Dedifferentiated amniotic fluid mesenchymal stem cell (primary cell): Measurements from ENCODE around the gene PRTG.
A peak's percentile ranks its signal among the peaks of the same experiment; 100 is the strongest.
"Not testable (repeated sequence)": the region's sequence is repeated elsewhere in the genome, so short reads cannot be mapped to it uniquely, and the experiment has no call there.

ENCODE experiments used
- DNase-seq: peaks from one replicate; pipeline ENCODE4 v3.0.0-alpha.2; 2016; ENCODE audit errors: extremely low spot score

The PRTG gene

DNA sequence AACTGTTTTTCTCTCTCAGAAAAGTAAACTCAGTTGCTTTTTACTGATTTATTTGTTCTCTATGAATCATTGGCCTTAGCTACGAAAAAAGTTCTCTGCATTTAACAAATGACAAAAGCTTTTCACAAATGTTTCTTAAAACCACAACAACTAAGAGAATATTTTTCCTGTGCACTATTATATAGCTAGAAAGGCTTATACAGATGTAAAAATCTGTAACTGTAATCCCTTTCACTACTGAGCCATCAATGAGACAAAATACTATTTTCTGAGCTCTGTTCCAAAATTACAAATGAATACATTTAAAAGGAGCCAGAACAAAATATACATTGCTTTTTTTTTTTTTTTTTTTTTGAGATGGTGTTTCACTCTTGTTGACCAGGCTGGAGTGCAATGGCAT lies 109.2 kb downstream of the PRTG start:
- no peak for DNase-seq

DNA sequence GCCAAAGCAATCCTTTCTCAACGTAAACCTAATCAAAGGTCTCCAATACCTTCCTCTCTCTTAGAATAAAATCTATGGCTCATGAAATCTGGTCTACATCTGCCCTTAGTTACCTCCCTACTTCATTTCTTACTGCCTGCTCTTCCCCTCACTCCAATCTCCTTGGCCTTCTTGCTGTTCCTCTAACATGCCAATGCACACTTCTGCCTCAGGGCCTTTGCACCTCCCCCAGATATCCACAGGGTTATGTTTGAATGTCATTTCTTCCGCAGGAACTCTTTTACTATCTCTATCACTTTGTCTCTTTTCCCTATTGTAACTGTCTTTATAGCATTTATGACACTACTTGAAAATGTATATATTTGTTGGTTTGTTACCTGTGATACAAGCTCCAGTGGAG lies 110.5 kb downstream of the PRTG start:
- DNase-seq = no peak

DNA sequence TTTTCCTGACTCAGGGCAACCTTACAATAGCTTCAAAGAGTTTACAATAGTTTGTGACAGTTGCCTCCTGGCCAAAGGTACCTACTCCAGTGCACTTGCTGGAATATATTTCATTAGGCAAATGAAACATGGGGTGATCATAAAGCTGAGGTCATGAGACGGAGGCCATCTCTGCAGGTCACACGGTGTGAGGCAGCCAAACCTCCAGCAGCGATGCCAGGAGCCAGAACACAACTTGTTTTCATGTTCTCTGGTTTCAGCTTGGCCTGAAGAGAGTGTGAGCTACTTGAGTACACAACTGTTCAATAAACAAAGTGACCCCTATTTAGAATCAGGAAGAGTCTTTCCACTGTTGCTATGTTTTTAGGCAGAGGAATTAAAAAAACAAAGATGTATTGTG lies 112.1 kb downstream of the PRTG start:
- DNase-seq = no peak

DNA sequence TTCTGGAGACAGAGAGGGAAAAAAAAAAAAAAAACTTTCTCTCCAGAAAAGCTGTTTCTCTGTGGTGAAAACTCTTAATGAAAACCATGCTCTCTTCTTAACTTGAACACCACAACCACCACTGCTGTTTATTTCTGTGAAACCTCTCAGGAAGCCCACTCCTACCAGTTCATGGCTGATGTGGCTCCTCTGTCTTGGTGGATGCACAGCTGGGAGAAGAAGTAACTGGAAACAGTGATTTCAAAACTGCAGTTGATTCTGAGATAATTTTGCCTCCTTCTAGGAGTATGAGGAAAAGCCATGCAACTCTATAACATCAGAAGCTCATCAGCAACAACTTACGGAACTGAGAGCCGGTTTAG lies 114.6 kb downstream of the PRTG start:
- no peak for DNase-seq

DNA sequence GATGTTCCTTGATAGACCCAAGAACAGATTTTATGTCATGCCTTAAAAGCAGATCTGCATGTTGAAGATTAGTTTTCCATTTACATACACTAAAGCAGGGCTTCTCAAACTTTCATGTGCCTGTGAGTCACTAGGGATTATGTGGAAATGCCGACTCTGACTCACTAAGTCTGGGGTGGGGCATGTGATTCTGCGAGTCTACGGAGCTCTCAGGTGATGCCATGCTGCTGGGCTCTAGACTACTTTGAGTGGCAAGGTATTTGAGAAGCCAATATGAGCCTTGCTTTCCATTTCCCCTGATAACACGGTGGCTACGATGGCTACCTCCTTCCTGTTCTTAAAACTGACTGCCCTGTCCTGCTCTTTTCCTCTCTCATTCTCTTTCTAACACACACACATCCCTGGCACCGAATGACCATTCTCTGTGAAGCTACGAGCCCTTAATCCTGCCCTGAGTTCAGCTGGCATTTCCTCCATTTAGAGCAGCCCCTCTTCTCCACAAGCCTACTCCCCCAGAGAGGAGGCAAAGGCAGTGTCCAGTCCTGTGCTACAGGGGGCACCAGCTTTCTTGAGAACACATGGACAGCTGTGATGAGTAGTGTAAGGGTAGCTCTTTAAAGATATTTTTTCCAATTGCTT lies 115.1 kb downstream of the PRTG start:
- DNase-seq = peak; percentile 84

DNA sequence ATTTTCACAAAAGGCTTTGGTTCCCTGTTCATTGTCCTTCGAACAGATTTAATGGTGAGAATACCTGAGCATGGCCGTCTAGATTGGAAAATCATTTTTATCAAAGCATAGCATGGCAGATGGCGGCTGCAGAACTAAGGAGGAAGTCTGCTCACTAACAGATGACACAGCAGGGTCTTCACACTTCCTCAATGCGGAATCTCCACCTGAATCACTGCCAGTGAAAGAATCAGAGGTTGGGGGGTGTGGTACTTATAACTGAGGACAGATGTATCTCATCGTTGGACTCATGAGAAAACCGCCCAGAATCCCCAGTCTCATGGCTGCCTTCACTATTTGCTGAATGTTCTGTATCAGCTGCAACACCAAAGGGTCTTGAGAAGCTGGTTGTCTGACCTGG lies 123.2 kb downstream of the PRTG start:
- DNase-seq = no peak

DNA sequence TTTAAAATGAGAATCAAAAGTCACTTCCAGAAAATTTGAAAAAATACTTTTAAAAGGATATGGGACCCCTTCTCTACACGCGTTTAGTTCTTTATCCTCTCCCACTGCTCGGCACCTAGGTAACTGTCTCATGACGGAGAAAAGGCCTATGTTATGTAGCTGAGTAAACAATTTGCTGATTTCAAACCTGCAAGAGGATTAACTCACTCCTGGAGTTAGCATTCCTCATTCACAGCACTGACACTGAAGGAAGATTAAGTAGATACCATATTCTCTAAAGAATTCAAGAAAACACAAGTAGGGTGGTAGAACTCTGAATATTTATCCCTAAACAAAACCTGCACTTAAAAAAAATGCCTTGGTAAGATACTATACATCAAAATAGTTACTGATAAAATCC lies 124.6 kb downstream of the PRTG start:
- no peak for DNase-seq

DNA sequence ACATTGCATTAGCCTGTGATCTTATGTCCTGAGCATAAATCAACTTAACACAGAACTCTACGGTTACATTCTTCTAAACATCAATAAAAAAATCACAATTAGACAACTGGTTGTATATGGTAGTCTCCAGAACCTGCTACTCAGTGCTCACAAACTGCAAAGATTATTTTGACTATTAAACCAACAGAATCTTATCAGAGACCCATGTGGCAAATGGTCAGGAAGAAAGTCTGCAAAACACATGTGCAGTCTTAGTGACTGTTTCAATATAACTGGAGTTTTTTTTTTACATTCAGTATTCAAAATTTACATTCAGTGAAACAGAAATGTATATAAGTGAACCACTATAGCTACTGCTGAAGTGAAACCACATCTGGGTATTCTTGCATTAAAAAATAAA lies 127.5 kb downstream of the PRTG start:
- no peak for DNase-seq

DNA sequence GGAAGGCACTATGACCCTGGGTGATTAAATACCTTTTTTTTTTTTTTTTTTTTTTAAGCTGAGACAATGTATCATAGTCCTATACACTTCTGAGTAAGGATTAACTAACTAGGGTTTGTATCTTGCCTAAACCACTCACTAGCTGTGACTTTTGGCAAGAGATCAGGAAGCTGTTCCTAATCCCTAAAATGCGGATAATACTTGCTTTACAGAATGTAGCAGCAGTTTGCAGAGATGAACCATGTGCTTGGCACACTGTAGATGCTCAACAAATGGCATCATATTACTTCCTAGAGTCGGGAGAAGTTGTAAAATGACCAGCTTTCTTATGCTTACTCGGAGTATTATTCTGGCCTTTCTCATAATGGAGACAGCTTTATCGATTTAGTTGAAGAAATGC lies 129.2 kb downstream of the PRTG start:
- DNase-seq = no peak

DNA sequence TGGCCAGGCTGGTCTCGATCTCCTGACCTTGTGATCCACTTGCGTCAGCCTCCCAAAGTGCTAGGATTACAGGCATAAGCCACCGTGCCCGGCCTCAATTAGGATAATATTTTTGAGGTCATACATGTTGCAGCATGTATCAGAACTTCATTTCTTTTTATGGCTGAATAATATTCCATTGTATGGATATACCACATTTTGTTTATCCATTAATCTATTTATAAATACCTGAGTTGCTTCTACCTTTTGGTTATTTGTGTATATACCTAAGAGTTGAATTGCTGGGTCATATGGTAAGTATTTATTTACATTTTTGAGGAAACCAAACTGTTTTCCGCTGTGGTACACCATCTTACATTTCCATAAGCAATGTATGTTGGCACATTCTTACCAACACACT lies 136.7 kb downstream of the PRTG start:
- no peak for DNase-seq

DNA sequence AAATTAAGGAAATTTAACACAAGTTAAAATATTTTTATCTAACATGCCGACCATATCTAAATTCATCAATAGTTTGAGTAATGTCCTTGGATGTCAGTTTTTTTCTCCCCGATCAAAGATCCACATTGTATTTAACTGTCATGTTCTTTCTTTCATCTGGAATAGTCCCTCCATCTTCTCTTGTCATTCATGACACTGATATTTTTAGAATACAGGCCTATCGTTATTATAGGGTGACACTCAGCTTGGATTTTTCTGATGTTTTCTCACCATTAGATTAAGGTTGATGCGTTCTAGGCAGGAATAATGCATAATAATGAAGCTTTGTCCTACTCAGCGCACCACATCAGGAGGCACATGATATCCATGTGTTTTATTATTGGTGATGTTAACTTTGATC lies 141.6 kb downstream of the PRTG start:
- DNase-seq = no peak

DNA sequence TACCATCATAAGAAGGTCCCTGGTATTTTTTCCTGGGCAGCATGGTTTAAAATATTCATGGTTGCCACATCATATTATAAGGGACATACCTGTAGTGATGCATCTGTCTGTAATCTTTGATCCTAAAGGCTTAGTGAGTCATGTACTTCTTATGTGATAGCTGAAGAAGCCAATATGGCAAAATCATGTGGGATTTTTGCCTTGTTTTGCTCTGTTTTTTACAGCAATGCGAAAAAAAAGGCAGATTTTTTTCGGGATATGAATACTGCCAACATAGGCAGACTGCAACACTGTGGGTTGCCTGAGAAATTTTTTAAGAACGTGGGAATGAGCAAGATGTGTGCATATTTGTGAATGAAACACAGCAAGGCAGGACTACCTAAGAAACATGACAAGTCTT lies 143.5 kb downstream of the PRTG start:
- no peak for DNase-seq

DNA sequence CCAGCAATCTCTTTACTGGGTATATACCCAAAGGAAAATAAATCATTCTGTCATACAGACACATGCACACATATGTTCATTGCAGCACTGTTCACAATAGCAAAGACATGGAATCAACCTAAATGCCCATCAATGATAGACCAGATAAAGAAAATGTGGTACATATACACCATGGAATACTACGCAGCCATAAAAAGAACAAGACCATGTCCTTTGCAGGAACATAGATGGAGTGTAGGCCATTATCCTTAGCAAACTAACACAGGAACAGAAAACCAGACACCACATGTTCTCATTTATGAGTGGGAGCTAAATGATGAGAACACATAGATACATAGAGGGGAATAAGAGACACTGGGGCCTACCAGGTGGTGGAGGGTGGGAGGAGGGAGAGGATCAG lies 149.9 kb downstream of the PRTG start:
- DNase-seq = not testable (repeated sequence)

DNA sequence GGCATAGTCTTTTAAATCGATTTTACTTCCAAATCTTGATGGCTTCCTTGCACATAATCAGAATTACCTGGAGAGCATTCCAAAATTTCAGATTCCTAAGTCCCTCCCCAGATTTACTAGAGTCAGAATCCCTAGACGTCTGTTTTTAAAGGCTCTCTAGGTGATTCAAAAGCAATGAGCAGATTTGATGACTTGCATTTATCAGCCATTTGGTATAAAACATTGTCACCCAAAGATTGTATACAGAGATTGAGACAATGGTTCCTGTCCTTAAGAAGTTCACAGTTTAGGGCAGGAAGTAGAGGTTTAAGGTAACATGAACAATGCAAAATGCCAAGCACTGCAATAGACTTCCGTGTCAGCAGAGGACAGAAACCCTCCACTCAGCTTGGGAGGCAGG lies 152.2 kb downstream of the PRTG start:
- DNase-seq = no peak

DNA sequence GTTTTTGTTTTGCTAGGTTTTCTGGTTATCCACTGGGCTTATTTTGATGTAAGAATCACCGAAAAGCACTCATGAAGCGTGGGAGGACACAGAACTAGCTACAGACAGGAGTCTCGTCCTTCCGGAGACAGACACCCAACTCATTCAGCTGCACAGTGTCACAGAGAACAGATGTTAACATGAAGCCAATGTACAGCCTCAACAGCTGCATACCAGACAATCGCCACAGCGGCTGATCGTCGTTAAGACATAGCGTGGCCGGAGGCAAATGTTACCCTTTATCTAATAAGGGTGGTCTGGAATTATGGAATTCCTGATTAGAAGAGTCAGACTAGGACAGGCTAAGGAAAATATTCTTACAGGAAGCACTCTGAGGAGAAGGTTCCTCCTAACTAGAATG lies 153.7 kb downstream of the PRTG start:
- DNase-seq = no peak

DNA sequence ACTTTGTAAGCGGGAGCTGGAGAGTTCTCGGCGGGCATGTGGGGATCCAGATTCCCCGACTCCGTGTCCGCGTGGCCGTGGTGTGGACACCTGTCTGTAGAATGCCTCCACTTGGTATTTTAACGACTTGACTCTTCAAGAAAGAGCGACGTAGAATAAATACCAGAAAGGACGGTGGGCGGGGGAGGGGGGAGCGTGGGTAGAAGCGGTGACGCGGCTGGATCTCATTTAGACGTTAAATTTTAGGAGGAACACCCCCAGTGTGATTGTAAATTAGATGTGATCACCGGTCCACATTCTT lies 154.2 kb downstream of the PRTG start:
- DNase-seq = no peak

DNA sequence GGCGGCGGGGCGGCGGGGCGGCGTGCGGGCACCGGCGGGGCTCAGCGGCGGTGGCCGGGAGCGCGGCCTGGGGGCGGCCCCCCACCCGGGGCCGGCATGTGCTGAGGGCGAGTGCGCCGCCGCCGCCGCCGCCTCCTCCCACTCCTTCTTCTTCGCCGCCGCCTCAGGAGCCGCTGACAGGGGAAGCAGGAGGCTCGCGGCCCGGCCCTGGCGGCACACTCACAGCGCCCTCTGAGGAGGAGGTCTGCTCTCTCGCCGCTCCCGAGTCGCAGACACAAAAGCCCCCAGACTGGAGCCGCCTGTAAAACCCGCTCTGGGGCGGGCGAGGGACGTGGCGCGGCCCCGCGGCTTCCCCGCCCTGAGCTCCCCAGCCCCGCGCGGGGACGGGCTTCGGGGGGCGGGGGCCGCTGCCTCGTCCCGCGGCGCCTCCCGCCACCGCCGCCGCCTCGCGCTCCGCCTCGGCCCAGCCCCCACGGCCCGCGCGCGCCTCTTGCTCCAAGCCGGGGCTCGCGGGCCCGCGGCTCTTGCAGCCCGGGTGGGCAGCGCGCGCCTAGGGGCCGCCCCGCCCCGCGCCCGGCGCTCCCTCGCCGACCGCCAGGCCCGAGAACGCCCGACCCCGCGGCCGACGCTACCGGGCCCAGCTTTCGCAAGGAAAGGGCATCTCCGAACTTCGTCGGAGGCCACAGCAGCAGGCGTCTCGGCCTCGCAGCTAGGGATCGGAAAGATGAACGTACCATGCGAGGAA lies 154.7 kb downstream of the PRTG start, which contains the start of gene PYGO1:
PYGO1 (minus strand) TSS at position 276 of the 745 bp plus-strand sequence. CDS start 462 bp downstream, outside the sequence.
- DNase-seq = peak; percentile 32

DNA sequence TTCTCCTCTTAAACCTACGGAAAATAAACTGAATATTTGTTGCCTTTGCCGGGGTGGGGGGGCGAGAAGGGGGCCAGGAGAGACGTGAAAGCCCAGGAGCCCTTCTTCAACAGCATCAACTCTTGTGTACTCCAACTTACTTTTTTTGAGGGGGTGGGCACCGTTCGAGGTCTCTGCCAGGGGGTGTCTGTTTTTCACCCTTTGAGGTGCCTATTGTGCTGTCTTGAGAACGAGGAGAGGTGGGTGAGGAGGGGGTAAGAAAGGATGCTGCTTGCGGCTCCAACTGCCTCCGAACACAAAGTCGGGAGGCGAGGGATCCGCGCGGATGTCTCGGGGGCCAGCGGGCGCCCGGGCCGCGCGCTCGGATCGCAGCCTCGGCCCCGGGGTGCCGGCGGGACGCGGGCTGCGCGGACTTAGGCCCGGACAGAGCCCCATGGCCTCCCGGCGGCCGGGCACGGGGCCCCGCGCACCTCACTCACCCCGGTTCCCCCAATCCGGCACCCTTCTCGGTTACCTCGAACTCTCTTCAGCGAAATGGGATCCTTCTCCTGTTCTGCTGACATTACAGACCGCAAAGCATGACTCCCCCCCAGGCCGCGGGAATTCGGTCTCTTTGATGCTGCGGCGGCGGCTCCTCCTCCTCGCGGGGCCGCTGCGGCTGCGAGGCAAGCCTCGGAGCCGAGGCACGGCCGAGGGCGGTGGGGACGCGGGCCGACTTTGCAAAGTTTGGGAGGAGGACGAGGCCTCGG lies 155.5 kb downstream of the PRTG start:
- DNase-seq = peak; percentile 19

DNA sequence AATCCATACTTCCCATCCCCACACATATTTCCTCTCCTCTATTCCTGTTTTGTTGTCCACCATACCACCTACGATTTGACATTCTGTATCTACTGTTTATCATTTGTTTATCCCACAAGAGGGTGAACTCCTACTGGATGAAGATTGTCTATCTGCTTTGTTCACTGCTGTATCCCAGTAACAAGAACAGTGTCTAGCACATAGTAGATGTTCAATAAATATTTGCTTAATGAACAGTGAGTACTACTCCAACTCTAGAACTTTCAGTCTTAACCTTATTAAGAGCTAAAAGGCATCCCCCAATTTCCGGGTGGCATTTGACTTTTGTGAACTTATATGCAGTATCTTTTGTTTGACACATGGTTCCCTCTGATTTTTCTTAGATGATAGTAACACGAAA lies 156.1 kb downstream of the PRTG start:
- no peak for DNase-seq

DNA sequence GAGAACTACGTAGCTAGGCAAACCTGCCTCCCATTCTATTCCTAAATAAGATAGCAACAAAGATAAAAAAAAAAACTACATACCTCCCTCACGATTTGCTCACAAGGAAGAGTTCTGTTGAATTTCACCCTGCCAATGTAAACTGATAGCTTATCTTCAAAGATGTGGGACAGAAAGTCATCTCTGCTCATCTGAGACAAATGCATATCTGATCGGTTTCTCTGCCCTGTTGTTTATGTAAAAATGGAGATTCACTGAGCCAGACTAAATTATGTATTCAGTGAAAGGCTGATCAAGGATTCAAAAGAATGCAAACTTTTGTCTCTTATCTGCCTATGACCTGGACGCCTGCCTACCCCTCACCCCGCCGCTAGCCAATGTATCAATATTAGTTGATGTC lies 166.0 kb downstream of the PRTG start:
- DNase-seq = no peak

DNA sequence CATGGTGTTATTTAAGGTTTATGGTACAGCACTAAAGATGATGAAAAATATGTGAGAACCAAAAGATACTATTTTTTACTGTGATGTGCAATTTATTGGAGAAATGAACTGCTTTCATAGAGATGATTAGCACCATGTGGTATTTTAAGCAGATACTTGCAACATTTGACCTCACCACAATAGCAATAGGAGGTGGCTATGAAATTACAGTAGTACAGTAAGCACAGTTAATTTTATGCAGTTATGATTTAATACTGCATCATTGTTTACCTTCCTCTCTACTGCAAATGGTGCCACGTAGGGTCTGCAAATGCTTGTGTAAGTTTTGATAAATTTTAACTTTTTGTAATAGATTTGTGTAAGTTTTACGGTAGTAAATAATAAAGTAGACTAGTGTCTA lies 168.9 kb downstream of the PRTG start:
- no peak for DNase-seq

DNA sequence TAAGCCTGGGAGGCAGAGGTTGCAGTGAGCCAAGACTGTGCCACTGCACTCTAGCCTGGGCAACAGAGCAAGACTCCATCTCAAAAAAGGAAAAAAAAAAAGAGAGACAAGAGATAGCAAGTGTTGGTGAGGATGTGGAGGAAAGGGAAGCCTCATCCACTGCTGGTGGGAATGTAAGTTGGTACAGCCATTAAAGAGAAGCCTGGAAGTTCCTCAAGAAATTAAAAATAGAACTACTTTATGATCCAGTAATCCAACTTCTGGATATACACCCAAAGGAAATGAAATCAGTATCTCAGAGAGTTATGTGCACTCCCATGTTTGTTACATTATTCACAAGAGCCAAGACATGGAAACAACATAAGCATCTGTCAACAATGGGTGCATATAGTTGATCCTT lies 169.7 kb downstream of the PRTG start:
- no peak for DNase-seq
